Trophoblast cell (in vitro differentiated cells and primary cell): ENCODE measurements around the gene MYL6B.
A peak's percentile ranks its signal among the peaks of the same experiment; 100 is the strongest.

Source experiments
- DNase-seq, 2 donors: peaks; one replicate each; pipeline ENCODE4 v3.0.0-alpha.2; 2016
- H2AFZ ChIP-seq: 2 replicates; pipeline ENCODE4 v1.6.1; 2013; ENCODE audit warnings: low read length, moderate library complexity, mild to moderate bottlenecking; ENCODE audit not compliant: insufficient read depth, poor library complexity
- H2AK5ac ChIP-seq: 2 replicates; pipeline ENCODE4 v1.6.1; 2013; ENCODE audit warnings: mild to moderate bottlenecking, low read length
- H2BK120ac ChIP-seq: 2 replicates; pipeline ENCODE4 v1.6.1; 2013; ENCODE audit warnings: low read length, mild to moderate bottlenecking, moderate library complexity; ENCODE audit not compliant: insufficient read depth, poor library complexity
- H2BK12ac ChIP-seq: 2 replicates; pipeline ENCODE4 v1.6.1; 2013; ENCODE audit warnings: mild to moderate bottlenecking, low read length, moderate library complexity
- H2BK5ac ChIP-seq: 2 replicates; pipeline ENCODE4 v1.6.1; 2013; ENCODE audit warnings: low read length, low read depth, moderate library complexity, mild to moderate bottlenecking; ENCODE audit not compliant: poor library complexity
- H3K14ac ChIP-seq: 2 replicates; pipeline ENCODE4 v1.6.1; 2013; ENCODE audit warnings: mild to moderate bottlenecking, low read length
- H3K18ac ChIP-seq: 2 replicates; pipeline ENCODE4 v1.6.1; 2013; ENCODE audit warnings: mild to moderate bottlenecking, low read length
- H3K23ac ChIP-seq: 2 replicates; pipeline ENCODE4 v1.6.1; 2013; ENCODE audit warnings: low read length
- H3K27ac ChIP-seq: 2 replicates; pipeline ENCODE4 v1.5.1; 2013; ENCODE audit warnings: low read depth, mild to moderate bottlenecking, inconsistent platforms, low read length, moderate library complexity
- H3K27me3 ChIP-seq: 2 replicates; pipeline ENCODE4 v1.6.1; 2013; ENCODE audit warnings: inconsistent platforms, mild to moderate bottlenecking, low read length, moderate library complexity; ENCODE audit not compliant: insufficient read depth
- H3K36me3 ChIP-seq, 2 experiments: 1 replicate in 1 of 2; 2 replicates in 1 of 2; pipeline ENCODE4 v1.6.1; 2013; ENCODE audit warnings: low read length in 2 of 2, mild to moderate bottlenecking in 2 of 2, moderate library complexity in 1 of 2; ENCODE audit not compliant: insufficient read depth in 2 of 2, control insufficient read depth in 1 of 2
- H3K4ac ChIP-seq: 2 replicates; pipeline ENCODE4 v1.6.1; 2013; ENCODE audit warnings: low read depth, mild to moderate bottlenecking, low read length, moderate library complexity
- H3K4me1 ChIP-seq, 2 experiments: 1 replicate in 1 of 2; 2 replicates in 1 of 2; pipeline ENCODE4 v1.6.1; 2013; ENCODE audit warnings: low read length in 2 of 2, mild to moderate bottlenecking in 2 of 2, moderate library complexity in 1 of 2; ENCODE audit not compliant: insufficient read depth in 2 of 2, control insufficient read depth in 1 of 2
- H3K4me2 ChIP-seq: 2 replicates; pipeline ENCODE4 v1.6.1; 2013; ENCODE audit warnings: inconsistent platforms, mild to moderate bottlenecking, low read length, moderate library complexity
- H3K4me3 ChIP-seq: 2 replicates; pipeline ENCODE4 v1.5.1; 2013; ENCODE audit warnings: mild to moderate bottlenecking, low read depth, low read length, inconsistent platforms
- H3K79me1 ChIP-seq: one replicate; pipeline ENCODE4 v1.6.1; 2013; ENCODE audit warnings: low read length
- H3K79me2 ChIP-seq: 2 replicates; pipeline ENCODE4 v1.6.1; 2013; ENCODE audit warnings: low read length, mild to moderate bottlenecking; ENCODE audit not compliant: control insufficient read depth, insufficient read depth, poor library complexity
- H3K9ac ChIP-seq: 2 replicates; pipeline ENCODE4 v1.6.1; 2013; ENCODE audit warnings: mild to moderate bottlenecking, low read length
- H3K9me3 ChIP-seq: 2 replicates; pipeline ENCODE4 v1.6.1; 2013; ENCODE audit warnings: low read depth, mild to moderate bottlenecking, control low read depth, inconsistent platforms, low read length; ENCODE audit not compliant: insufficient read depth
- H4K12ac ChIP-seq: 2 replicates; pipeline ENCODE4 v1.6.1; 2013; ENCODE audit warnings: low read depth, mild to moderate bottlenecking, low read length, moderate library complexity
- H4K8ac ChIP-seq: 2 replicates; pipeline ENCODE4 v1.6.1; 2013; ENCODE audit warnings: low read depth, mild to moderate bottlenecking, low read length, moderate library complexity
- H4K91ac ChIP-seq: one replicate; pipeline ENCODE4 v1.6.1; 2013; ENCODE audit warnings: low read depth, mild to moderate bottlenecking, low read length, moderate library complexity
- WGBS: extraction: QIAGEN DNeasy Blood & Tissue Kit; methylation state at CpG from one replicate; pipeline ENCODE4 v1.1.7; 2013; ENCODE audit warnings: missing lambda C conversion rate; ENCODE audit not compliant: insufficient read length, insufficient coverage; ENCODE audit errors: extremely low coverage; 5-methylcytosine and 5-hydroxymethylcytosine counted together

Gene MYL6B

DNA sequence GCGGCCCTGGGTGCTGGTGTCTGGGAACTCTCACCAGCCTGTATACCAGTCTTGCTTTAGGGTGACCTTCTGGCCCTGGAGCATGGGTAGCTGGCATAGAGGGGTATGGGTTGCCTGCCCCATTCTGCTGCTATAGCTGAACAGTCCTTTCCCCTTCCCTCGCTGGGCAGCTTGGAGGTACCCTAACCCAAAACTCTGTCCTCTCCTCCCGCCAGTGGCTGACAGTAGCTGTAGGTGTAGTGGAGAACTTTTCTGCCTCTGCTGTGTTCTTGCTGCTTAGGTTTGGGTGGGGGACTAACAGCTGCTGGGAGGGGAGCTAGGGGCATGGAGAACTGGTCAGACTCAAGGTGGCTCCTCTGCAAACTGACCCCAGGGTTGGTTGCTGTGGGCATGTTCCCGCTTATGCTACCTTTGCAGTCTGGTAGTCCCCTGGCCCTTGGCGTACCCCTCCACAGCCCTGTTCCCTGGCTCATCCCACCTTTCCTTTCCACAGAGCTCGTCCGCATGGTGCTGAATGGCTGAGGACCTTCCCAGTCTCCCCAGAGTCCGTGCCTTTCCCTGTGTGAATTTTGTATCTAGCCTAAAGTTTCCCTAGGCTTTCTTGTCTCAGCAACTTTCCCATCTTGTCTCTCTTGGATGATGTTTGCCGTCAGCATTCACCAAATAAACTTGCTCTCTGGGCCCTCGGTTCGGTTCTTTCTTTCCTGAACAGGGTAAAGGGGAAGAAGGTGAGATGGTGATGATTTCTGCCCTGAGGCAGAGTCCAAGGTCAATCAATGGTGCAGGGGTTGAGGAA, 8.7 kb downstream of the MYL6B start:
- H2AFZ ChIP-seq, result no peak overlapping the region
- WGBS, result no CpG with 5 or more reads among the region's 11 CpGs
- no peak overlapping the region for H2BK120ac ChIP-seq
- H4K12ac ChIP-seq, result no peak overlapping the region
- H3K79me2 ChIP-seq, result peaks cover 19% of the 10 kb centered on the region
- peak overlapping the region; percentile 26 for H3K9ac ChIP-seq
- no peak overlapping the region for H3K14ac ChIP-seq
- no peak overlapping the region for H3K18ac ChIP-seq
- H2BK12ac ChIP-seq, result no peak overlapping the region
- H2BK5ac ChIP-seq, result no peak overlapping the region
- H3K27ac ChIP-seq, result peak overlapping the region; percentile 14
- peaks cover 4% of the 10 kb centered on the region for H3K9me3 ChIP-seq
- peaks cover 15% of the 10 kb centered on the region for H3K79me1 ChIP-seq
- peak overlapping the region; percentile 31 for H3K23ac ChIP-seq
- peaks cover 51 to 60% of the 10 kb centered on the region in 2 experiments for H3K36me3 ChIP-seq
- DNase-seq, result no peak
- no peak overlapping the region for H4K91ac ChIP-seq
- H3K4me3 ChIP-seq, result peak overlapping the region; percentile 56
- H3K4me1 ChIP-seq, result peaks cover 23 to 24% of the 10 kb centered on the region in 2 experiments
- peak overlapping the region; percentile 83 for H3K4me2 ChIP-seq
- H3K4ac ChIP-seq, result peak overlapping the region; percentile 2
- H3K27me3 ChIP-seq, result no peaks in the 10 kb centered on the region
- H4K8ac ChIP-seq, result no peak overlapping the region
- H2AK5ac ChIP-seq, result no peak overlapping the region

DNA sequence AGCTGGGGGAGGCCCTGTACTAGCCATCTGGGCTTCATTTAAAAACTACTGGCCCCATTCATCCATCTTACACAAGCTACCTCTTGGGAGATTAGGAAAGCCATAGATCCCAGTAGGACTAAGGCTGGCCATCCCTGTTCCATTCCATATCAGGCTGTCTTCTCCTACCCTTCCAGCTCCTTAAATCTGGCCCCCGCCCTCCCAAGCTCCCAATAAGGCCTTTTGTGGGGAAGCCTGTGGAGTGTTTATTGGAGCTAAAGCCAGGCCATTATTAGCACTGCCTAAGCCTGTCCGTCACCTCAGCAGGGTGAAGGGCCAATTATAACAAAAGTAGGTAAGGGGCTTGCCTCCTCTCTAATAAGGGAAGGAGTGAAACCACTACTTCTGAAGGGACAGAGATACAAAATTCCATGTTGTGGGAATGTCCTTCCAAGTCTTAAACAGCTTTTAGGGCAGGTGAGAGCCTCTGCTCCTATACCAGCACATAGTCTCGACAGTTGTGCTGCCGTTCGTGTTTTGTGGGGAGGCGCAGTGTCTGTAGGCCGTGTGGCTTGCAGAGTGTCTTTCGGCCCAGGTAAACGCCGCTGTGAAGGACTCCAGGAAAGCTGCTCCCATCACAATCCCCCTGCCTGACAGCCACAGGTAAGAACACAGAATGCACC, 9.4 kb downstream of the MYL6B start:
- peak in 1 of 2 donors; percentile 48 for DNase-seq

DNA sequence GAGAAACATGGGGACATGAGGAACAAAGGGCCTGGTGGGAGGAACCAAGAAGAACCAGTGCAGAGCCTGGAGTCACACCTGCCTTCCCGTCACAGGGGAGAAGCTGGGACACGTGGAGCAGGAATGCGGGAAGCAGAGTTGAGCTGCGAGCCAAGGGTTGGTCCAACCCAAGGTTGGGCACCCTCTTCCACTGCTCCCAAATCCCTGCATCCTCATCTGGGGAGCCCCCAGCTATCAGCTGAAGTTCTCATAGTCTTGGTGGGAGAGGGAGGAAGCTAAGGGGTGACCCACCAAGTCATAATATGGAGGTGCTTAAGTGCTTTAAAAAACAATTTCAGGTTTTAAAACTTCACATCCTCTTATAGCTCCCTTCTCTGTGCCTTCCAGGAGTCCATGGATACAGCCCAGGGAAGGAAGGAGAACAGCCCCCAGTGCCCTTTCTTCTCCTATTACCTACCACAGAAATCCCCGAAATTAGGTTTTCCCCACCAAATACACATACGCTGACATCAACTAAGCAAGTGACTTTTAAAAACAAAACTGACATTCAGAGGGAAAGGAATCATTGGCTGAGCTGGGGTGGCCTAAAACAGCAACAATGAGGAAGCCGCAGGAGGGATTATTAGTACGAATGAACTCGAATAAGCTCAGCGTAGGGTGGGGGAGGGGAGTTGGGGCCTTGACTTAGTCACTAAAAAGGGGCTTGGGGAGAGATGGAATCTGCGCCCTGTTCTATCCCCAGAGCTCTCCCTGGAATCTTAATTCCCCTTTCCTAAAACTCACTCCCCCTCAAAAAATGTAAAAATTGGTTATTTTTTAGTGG, 10.3 kb downstream of the MYL6B start:
- no peak overlapping the region for H2AK5ac ChIP-seq
- peaks cover 59 to 64% of the 10 kb centered on the region in 2 experiments for H3K36me3 ChIP-seq
- H3K9me3 ChIP-seq, result peaks cover 4% of the 10 kb centered on the region
- no peak overlapping the region for H2BK120ac ChIP-seq
- H3K18ac ChIP-seq, result no peak overlapping the region
- no peak overlapping the region for H2AFZ ChIP-seq
- no peak overlapping the region for H3K14ac ChIP-seq
- H3K4me2 ChIP-seq, result no peak overlapping the region
- no peak overlapping the region for H2BK5ac ChIP-seq
- no peak overlapping the region for H4K12ac ChIP-seq
- no peak overlapping the region for H3K9ac ChIP-seq
- H3K27ac ChIP-seq, result no peak overlapping the region
- H3K27me3 ChIP-seq, result no peaks in the 10 kb centered on the region
- no CpG with 5 or more reads among the region's 11 CpGs for WGBS
- H3K79me2 ChIP-seq, result peaks cover 16% of the 10 kb centered on the region
- no peak overlapping the region for H4K91ac ChIP-seq
- peaks cover 18 to 20% of the 10 kb centered on the region in 2 experiments for H3K4me1 ChIP-seq
- no peak overlapping the region for H3K4me3 ChIP-seq
- peaks cover 11% of the 10 kb centered on the region for H3K79me1 ChIP-seq
- DNase-seq, result peak in 1 of 2 donors; percentile 51
- no peak overlapping the region for H4K8ac ChIP-seq
- no peak overlapping the region for H2BK12ac ChIP-seq
- no peak overlapping the region for H3K4ac ChIP-seq
- no peak overlapping the region for H3K23ac ChIP-seq

More for the DNA sequence above, 9.4 kb downstream of the MYL6B start:
- WGBS, result no CpG with 5 or more reads among the region's 10 CpGs
- no peak overlapping the region for H3K23ac ChIP-seq
- no peak overlapping the region for H3K4ac ChIP-seq
- no peaks in the 10 kb centered on the region for H3K27me3 ChIP-seq
- H4K12ac ChIP-seq, result no peak overlapping the region
- H3K79me2 ChIP-seq, result peaks cover 19% of the 10 kb centered on the region
- H2AFZ ChIP-seq, result no peak overlapping the region
- H3K27ac ChIP-seq, result no peak overlapping the region
- H2BK5ac ChIP-seq, result no peak overlapping the region
- peaks cover 23 to 24% of the 10 kb centered on the region in 2 experiments for H3K4me1 ChIP-seq
- no peak overlapping the region for H2BK12ac ChIP-seq
- H3K4me3 ChIP-seq, result no peak overlapping the region
- H3K79me1 ChIP-seq, result peaks cover 15% of the 10 kb centered on the region
- no peak overlapping the region for H3K18ac ChIP-seq
- H3K36me3 ChIP-seq, result peaks cover 57 to 60% of the 10 kb centered on the region in 2 experiments
- no peak overlapping the region for H2BK120ac ChIP-seq
- H2AK5ac ChIP-seq, result no peak overlapping the region
- no peak overlapping the region for H3K9ac ChIP-seq
- H3K4me2 ChIP-seq, result peak overlapping the region; percentile 83
- no peak overlapping the region for H4K91ac ChIP-seq
- H3K14ac ChIP-seq, result no peak overlapping the region
- H4K8ac ChIP-seq, result no peak overlapping the region
- peaks cover 4% of the 10 kb centered on the region for H3K9me3 ChIP-seq
